Left colon (tissue), 2 donors: ENCODE measurements around the gene OXT. TPM values are rescaled to one million over a fixed set of nuclear protein-coding genes. Genes with fewer than 3 reads are reported as not detected.
"Not testable (repeated sequence)": the region's sequence is repeated elsewhere in the genome, so short reads cannot be mapped to it uniquely, and the experiment has no call there.

Source experiments
- ATAC-seq: fragments of 200-7000 bp; cut with Tn5 transposase; one replicate; pipeline ENCODE4 v1.9.1; 2020; ENCODE audit warnings: mild to moderate bottlenecking, moderate library complexity
- DNase-seq, 2 donors: peaks; one replicate each; pipeline ENCODE4 v3.0.0-alpha.2; 2020
- intact Hi-C, 2 donors: fragments of 100-400 bp; cut with DNase I in 1 of 2; cut with micrococcal nuclease in 1 of 2; formaldehyde crosslinking; loops; one replicate each; pipeline versions ENCODE4 v1.11.2 to v1.14.0; 2022; cut with DNase I, micrococcal nuclease
- long read RNA-seq: library from polyadenylated mRNA; unstranded; transcript quantifications from one replicate; pipeline ENCODE4 v2.0.0, GENCODE V29; 2021
- total RNA-seq, 2 donors: library from RNA; stranded (reverse); fragmentation: NEBNext Ultra II Directional; extraction: Animal tissue kit (Norgen Biotek cat#: 25700); gene quantifications; one replicate each; pipeline ENCODE4 v1.2.1, GENCODE V29; 2021
- donor health status: DM: no; HTN: no; CAD: no.
- donor health status: DM: yes; HTN: yes; CAD: no.

OXT gene
- total RNA-seq: not detected
- long read RNA-seq: 0 reads

DNA sequence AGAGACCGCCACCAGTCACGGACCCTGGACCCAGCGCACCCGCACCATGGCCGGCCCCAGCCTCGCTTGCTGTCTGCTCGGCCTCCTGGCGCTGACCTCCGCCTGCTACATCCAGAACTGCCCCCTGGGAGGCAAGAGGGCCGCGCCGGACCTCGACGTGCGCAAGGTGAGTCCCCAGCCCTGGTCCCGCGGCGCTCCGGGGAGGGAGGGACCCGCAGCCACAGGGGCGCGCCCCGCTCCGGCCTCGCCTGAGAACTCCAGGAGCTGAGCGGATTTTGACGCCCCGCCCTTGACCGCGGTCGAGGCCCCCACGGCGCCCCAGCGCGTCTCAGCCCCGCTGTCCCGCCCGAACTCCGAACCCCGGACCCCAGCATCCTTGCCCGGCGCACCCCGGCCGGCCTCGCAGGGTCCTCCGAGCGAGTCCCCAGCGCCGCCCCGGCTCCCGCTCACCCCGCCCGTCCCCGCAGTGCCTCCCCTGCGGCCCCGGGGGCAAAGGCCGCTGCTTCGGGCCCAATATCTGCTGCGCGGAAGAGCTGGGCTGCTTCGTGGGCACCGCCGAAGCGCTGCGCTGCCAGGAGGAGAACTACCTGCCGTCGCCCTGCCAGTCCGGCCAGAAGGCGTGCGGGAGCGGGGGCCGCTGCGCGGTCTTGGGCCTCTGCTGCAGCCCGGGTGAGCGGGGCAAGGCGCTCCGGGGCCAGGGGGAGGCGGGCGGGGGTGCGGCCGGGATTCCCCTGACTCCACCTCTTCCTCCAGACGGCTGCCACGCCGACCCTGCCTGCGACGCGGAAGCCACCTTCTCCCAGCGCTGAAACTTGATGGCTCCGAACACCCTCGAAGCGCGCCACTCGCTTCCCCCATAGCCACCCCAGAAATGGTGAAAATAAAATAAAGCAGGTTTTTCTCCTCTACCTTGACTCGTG is at the start of gene OXT:
OXT (plus strand) TSS at position 11 of the 920 bp plus-strand sequence; CDS start at position 47, 36 bp downstream.
- ATAC-seq: peak; percentile 71
- peak in 1 of 2 donors; percentile 62 for DNase-seq
- intact Hi-C loops: no loop called here

GRCh38 chr20:3021777-3022176 is 49.6 kb upstream of the OXT start:
- ATAC-seq (no peak), DNase-seq (no peak)
- intact Hi-C loops: no loop called here

GRCh38 chr20:3022559-3023490 is 48.6 kb upstream of the OXT start:
- intact Hi-C loops, DNase-seq: not testable (repeated sequence)
- peak; percentile 26 for ATAC-seq

DNA sequence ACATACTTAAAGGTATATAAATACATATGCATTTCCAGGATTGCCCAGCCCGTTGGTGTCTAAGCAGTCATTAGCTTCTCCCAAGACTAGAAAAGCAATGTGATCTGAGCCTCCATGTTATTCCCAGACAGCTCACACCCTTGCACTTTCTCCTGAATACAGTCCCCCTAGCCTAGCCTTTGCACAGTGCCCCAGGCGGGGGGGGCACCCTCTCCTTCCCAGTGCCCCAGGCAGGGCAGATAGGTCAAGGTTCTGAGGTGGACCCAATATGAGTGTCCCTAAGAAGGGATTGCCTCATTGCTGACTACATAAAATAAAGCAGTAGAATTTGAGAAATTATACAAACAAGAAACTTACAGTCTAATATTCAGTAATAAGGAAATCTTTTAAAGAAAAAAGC is 43.4 kb upstream of the OXT start:
- intact Hi-C loops: no loop called here
- ATAC-seq (no peak), DNase-seq (no peak)

DNA sequence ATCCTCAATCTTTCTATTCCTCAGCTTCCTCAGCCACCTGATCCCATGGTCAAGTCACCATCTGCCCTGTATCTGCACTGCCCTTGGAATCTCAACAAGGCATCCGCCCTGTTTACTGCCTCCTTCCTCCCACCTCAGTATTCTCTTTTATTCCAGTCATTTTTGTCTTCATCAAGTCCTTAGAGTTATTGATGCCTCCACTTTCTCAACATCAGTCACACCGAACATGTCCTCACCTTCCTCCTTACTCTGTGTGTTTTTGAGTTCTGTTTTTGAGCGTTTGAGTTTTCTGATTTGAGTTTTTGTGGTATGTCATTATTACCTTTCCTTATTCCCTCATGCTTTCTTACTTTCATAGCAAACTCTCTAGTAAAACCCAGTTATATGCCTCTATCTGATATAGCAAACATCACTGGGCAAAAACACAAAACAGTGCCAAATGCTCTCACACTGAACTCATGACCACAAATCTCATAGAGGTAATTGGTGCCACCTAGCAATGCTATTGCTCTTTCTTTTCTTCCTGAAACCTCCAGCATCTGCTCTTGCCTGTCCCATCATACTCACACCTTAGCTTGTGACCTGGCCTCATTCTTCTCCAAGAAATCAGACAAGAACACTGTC is 39.8 kb upstream of the OXT start:
- DNase-seq (no peak), ATAC-seq (no peak)
- intact Hi-C loops: no loop called here

DNA sequence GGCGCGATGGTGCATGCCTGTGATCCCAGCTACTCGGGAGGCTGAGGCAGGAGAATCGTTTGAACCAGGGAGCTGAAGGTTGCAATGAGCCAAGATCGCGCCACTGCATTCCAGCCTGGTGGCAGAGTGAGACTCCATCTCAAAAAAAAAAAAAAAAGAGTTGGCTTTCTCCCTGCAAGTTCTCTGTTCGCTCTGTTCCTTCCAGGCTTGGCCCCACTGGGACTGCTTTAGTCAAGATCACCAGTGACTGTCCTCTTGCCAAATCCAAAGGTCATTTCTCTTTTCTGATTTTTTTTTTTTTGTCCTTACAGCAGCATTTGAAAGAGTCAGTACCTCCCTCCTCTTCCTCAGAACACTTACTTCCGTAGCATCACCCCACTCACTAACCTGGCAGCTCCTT is 38.8 kb upstream of the OXT start:
- DNase-seq (no peak), ATAC-seq (no peak)
- intact Hi-C loops: no loop called here

DNA sequence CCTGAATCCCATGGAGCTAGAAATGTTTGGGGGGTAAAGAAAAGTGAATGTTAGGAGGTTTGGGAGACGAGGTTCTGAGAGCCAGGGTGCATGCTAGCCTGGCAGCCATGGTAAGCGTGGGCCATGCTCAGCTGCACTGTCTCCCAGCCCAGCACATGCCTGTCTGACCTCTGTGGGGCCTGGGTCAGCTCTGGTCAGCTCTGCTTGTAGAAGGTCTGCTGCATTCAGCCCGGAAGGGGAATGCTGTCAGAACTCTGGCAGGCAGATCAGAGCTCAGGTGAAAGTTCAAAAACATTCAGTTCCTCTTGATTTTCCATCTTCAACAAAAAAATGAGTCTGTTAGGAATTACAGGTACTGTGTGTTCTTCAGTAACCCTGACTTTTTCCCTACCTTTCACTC is 33.8 kb upstream of the OXT start:
- intact Hi-C loops: no loop called here
- ATAC-seq (no peak), DNase-seq (no peak)

DNA sequence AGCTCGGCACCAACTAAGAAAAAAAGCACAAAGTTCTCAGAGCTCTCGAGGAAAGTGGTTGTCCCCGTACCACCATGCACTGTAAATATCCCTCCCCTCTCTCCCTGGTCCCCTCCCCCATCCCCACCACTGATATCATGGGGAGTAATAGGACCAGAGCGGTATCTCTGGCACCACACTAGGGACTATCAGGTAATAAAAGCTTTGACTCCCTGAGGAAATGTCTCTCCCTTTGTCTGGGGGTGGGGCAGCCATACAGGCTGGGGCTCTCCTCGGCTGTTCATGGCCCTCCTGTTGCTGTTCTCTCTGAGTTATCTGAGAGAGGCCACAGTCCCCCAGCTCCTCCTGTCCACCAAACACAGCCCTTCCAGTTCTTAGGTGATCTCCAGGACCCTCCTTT is 33.0 kb upstream of the OXT start:
- no peak for ATAC-seq
- DNase-seq: no peak
- intact Hi-C loops: no loop called here

GRCh38 chr20:3039426-3039825 is 32.0 kb upstream of the OXT start:
- DNase-seq (no peak), ATAC-seq (no peak)
- intact Hi-C loops: no loop called here

DNA sequence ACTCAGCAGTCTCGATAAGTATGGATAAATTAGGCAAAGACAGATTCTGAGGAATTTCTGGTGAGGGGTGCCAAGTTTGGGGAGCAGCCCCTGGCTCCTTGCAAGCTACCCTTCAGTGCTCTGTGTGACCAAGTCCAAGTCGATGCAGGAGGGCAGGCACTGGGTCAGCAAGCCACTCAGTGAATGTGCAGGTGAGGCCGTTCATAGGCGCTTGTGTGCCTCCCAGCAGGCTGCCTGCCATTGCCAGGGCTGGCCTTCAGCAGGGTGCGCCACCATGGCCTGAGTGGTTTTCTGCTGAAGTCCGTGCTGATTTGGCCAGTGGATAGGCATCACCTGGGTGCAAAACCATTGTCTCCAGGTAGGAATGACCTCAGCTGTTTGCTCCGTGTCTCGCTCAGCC is 31.3 kb upstream of the OXT start:
- intact Hi-C loops: no loop called here
- DNase-seq (no peak), ATAC-seq (no peak)

- no peak for DNase-seq
- ATAC-seq: no peak
- intact Hi-C loops: no loop called here
Observed at GRCh38 chr20:3041854-3042409, 29.5 kb upstream of the OXT start.

DNA sequence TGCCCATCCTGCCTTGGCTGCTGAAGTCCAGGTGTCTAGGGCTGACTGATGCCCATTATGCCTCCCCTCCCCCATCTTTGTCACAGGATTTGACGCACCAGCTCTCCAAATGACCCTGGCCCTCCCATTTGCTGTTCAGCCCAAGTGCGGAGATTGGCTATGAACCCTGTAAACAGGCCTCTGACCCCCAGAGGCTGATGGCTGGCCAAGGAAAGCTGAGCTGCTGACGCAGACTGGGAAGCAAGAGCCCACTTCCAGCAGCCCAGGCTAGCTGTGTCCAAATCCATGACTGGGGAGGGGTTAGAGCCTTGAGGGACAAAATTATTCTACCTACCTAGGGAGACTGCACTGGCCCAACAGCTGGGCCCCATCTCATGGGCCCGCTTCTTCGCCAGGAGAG is 28.8 kb upstream of the OXT start:
- no peak for DNase-seq
- no peak for ATAC-seq
- intact Hi-C loops: no loop called here

- ATAC-seq: no peak
- DNase-seq: no peak
- intact Hi-C loops: no loop called here
Observed at GRCh38 chr20:3043322-3043721, 28.1 kb upstream of the OXT start, which contains the start of gene GNRH2. Gene GNRH2 (plus strand): TSS chr20:3043622. CDS start chr20:3044415, 793 bp downstream.

DNA sequence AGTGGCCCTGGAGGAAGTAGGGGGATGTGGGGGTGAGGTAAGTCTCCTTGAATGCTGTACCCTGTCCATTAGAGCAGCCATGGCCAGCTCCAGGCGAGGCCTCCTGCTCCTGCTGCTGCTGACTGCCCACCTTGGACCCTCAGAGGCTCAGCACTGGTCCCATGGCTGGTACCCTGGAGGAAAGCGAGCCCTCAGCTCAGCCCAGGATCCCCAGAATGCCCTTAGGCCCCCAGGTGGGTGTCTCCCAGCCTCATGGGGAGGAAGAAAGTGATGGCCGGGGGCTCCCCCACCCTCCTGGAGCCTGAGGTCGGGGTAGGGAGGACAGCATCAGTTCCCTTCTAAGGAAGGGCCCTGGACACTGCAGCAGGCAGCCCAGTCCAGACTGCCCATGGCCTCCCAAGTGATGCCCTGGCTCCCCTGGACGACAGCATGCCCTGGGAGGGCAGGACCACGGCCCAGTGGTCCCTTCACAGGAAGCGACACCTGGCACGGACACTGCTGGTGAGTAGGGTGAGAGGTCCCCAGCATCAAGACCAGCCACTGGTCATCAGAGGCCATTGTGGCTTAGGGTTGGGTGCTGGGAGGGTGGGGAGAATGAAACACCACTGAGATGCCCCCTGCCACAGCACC is 27.0 kb upstream of the OXT start:
- intact Hi-C loops: no loop called here
- no peak for ATAC-seq
- no peak for DNase-seq

- ATAC-seq (peak; percentile 68), DNase-seq (peak; percentile 82 to 87)
- intact Hi-C loops: no loop called here
Observed at GRCh38 chr20:3045042-3045815, 26.2 kb upstream of the OXT start.

DNA sequence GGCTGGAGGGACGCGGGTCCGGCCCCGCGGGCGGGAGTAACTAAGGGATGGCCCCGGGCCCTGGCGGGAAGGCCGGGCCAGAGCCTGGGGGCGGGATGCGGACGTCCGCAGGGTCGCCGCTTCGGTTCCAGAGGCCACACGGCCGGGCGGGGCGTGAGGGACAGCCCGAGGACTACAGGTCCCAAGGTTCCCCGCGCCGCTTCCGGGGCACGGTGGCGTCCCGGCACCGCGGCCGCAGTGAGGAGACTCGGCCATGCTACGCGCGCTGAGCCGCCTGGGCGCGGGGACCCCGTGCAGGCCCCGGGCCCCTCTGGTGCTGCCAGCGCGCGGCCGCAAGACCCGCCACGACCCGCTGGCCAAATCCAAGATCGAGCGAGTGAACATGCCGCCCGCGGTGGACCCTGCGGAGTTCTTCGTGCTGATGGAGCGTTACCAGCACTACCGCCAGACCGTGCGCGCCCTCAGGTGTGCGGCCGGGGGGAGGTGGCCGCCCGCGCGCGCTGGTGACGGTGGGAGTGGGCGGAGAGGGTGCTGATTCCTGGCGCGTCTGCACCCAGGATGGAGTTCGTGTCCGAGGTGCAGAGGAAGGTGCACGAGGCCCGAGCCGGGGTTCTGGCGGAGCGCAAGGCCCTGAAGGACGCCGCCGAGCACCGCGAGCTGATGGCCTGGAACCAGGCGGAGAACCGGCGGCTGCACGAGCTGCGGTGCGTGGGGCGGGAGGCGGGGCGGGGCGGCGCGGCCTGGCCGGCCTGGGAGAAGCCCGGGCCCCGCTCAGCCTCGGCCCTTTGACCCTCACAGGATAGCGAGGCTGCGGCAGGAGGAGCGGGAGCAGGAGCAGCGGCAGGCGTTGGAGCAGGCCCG is 25.4 kb upstream of the OXT start, which contains the start of gene MRPS26:
MRPS26 (plus strand) TSS at position 237 of the 861 bp plus-strand sequence; CDS start at position 254, 17 bp downstream.
- ATAC-seq (peak; percentile 90), DNase-seq (peak; percentile 90 to 95)
- intact Hi-C loops: no loop called here
